GM12873 (cell line): ENCODE measurements around the gene NMRAL1.

Source experiments
- CTCF ChIP-seq: IDR thresholded peaks from 2 replicates; pipeline ENCODE4 v1.5.1; 2012; ENCODE audit warnings: low read depth, mild to moderate bottlenecking, moderate library complexity, low read length, control low read depth; ENCODE audit not compliant: insufficient read depth; ENCODE audit errors: missing control alignments

The NMRAL1 gene

GRCh38 chr16:4460936-4461249 lies 13.5 kb downstream of the NMRAL1 start:
- no peak for TF ChIP-seq CTCF

GRCh38 chr16:4455951-4456350 lies 18.5 kb downstream of the NMRAL1 start:
- TF ChIP-seq CTCF, result no peak

- TF ChIP-seq CTCF, result no peak
These were observed 19.3 kb downstream of the NMRAL1 start for GRCh38 chr16:4455081-4455480.

GRCh38 chr16:4454623-4455022 lies 19.8 kb downstream of the NMRAL1 start:
- no peak for TF ChIP-seq CTCF

- no peak for TF ChIP-seq CTCF
These were observed 21.8 kb downstream of the NMRAL1 start for GRCh38 chr16:4452674-4453073.

GRCh38 chr16:4450931-4451519 lies 23.4 kb downstream of the NMRAL1 start:
- no peak for TF ChIP-seq CTCF

- TF ChIP-seq CTCF, result no peak
These were observed 24.0 kb downstream of the NMRAL1 start for GRCh38 chr16:4450430-4450829.
